Suppressor macrophage treated with lipopolysaccharide for 4 hours (primary cell): ENCODE data around the gene OSCP1.

Source experiments
- DNase-seq: peaks from one replicate; pipeline ENCODE4 v3.0.0-alpha.2; 2020

The OSCP1 gene

GRCh38 chr1:36443297-36443696 lies 7.0 kb downstream of the OSCP1 start:
- no peak for DNase-seq

DNA sequence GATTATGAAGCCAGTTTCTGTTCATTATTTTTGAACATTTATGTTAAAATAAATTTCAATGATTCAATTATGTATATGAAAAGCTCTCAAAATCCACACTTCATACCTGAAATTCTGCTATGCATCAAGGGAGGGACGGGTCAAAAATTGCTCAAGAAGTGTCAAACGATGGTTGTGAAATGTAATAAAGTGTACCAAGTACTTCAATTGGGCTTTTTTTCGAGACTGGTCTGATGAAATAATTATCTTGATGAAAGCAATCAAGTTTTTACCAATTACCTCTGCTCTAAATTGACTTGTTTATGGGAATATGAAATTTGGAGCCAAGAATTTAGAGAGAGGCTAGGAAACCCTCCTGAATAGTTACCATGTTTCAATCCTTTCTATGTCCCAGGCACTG lies 7.9 kb downstream of the OSCP1 start:
- no peak for DNase-seq

- DNase-seq, result no peak
These were observed 9.6 kb downstream of the OSCP1 start for GRCh38 chr1:36440646-36441045.

DNA sequence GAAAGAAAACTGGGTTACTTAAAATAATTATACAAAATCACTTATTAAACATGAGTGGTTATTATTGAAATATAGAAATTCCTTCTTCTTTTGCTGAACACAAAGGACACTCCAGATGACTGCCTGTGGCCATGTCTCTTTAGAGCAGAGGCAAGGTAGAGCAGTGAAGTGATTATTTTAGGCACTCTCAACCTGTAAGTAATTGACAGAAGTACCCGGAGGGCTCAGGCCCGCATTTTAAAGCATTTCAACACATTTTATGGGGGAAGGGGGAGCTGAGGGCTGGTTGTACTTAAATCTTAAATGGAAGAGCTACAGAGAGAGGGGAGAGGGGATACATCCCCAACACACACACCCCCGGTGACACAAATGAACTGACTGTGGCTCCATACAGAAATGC lies 10.2 kb downstream of the OSCP1 start:
- DNase-seq, result no peak

- DNase-seq, result no peak
These were observed 11.5 kb downstream of the OSCP1 start for GRCh38 chr1:36438715-36439114.

- no peak for DNase-seq
These were observed 13.4 kb downstream of the OSCP1 start for GRCh38 chr1:36436821-36437220.

- no peak for DNase-seq
These were observed 17.1 kb downstream of the OSCP1 start for GRCh38 chr1:36433102-36433501.

GRCh38 chr1:36432616-36433015 lies 17.6 kb downstream of the OSCP1 start:
- no peak for DNase-seq

- DNase-seq, result no peak
These were observed 24.5 kb downstream of the OSCP1 start for GRCh38 chr1:36425791-36426190.

DNA sequence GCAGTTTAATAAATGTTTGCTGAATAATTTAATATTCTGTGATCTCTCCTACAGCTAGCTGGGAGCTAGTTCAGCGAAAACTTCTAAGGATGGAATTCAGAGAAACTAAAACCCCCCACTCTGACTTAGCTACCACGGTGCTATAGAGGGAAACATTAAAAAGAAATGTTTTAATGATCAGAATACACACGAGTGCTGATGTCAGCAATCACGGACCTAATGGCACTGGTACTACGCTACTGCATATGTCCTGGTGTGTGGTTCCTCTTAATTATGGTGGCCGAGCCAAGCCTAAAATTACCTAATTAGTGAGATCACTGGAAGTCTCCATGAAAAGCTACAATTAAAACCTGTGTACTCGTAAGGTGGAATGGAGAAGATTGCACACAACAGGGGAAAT lies 28.6 kb downstream of the OSCP1 start:
- DNase-seq, result no peak

GRCh38 chr1:36420836-36421317 lies 29.4 kb downstream of the OSCP1 start:
- DNase-seq, result peak; percentile 93

DNA sequence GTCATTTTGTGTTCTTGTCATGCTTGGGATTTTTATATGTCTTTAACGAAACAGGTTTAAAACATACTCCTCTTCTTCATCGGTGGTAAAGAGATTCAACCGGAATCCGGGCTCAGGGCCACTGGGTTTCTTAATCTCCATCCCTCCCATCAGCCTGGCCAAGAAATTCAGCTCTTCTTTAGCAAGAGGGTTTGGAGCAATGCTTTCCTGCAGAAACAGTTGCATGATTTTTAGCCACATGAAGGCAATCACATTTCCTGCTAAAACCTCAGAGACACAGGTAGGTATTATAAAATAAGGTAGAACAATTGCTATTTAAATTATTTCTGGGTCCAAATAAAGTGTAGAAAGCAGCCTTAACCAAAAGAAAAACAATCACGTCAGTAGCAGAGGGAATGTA lies 29.8 kb downstream of the OSCP1 start:
- no peak for DNase-seq

GRCh38 chr1:36419569-36419968 lies 30.7 kb downstream of the OSCP1 start:
- DNase-seq, result no peak

GRCh38 chr1:36419140-36419539 lies 31.1 kb downstream of the OSCP1 start:
- DNase-seq, result no peak

- DNase-seq, result no peak
These were observed 32.3 kb downstream of the OSCP1 start for GRCh38 chr1:36417931-36418330.

DNA sequence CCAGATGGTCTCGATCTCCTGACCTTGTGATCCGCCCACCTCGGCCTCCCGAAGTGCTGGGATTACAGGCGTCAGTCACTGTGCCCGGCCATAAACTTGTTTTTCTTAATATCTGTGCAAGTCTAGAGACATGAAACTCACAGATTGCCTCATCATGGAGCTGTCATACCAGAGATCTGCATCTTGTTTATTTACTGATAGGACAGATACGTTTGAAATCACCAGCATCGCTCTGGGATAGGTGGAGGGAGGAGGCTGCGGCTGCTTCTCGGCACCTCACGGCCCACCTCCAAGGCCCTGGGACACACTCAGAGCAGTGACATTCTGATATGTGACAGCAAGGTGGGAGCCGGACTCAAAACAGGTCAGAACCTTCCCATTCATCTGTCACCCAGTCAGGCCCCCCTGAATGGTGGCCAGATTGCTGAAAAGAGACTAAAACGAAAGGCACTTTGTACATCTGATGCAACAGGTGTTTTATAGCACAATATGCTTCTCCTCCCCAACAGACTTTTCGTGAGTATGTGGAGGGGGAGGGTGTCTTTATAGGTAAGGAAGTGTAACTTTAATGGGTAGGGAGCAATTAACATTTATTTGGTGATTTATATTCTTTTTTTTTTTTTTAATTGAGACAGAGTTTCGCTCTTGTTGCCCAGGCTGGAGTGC lies 34.5 kb downstream of the OSCP1 start:
- no peak for DNase-seq

DNA sequence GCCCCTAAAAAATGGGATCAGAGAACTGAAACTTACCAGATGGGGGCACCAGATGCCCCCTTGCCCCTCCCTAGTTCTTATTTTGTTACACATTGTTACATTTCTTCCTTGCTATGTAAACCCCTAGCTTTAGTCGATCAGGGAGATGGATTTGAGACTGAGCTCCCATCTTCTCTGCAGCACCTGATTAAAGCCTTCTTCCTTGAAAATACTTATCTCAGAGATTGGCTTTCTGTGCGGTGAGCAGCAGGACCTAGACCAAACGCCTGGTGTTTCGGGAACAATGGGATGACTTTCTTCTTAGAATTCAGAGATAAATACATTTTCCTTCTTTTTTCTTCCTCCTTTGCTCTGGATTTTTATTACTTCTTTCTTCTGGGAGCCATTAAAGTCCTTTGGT lies 35.9 kb downstream of the OSCP1 start:
- no peak for DNase-seq

- DNase-seq, result peak; percentile 74
These were observed 38.3 kb downstream of the OSCP1 start for GRCh38 chr1:36411674-36412648.

GRCh38 chr1:36408479-36408878 lies 41.8 kb downstream of the OSCP1 start:
- no peak for DNase-seq

- no peak for DNase-seq
These were observed 43.8 kb downstream of the OSCP1 start for GRCh38 chr1:36406440-36406839.

- DNase-seq, result no peak
These were observed 47.8 kb downstream of the OSCP1 start for GRCh38 chr1:36402504-36402890.

DNA sequence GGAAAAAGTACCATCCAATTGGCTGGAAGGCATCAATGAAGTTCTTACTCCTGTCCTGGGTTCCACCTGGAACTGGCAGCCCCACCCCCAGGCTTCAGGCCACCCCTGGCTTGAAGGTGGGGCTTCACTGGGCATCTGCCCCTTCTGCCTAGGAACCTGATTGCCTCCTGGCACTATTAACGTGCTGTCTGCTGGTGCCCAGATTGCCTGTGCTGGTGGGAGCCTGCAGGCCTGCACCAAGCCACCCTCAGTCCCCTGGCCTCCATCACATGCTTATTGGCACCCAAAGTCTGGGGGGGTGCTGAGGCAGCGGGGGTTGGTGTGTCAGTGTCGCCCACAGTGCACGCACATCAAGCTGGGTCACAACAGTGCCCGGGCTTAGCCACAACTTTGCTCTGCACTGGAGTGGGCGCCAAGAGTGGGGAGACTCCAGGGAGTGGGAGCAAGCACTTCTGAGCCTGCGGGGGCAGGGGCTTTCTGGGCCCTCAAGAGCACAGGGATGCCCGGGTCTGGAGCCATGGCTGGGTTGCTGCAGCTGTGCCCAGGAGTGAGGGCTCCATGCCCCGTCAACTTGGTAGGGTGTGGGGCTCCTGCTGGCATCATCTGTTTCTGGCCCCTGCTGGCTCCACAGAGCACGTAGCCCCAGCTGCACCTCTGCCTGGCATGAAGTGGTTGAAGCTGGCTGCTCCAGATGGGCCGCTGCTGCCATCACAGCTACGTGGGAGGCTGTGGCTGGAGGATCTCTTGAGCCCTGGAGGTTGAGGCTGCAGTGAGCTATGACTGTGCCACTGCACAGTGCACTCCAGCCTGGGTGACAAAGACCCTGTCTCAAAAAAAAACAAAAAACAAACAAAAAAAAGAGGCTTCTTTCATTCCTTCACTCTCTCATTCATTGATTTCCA lies 48.4 kb downstream of the OSCP1 start:
- DNase-seq, result no peak
